Measurements from ENCODE around the gene IRF9. TPM values are rescaled to one million over a fixed set of nuclear protein-coding genes. Genes with fewer than 3 reads are reported as not detected.

Gene IRF9
- total RNA-seq, 1 experiment from 2014 or later: 18.5 TPM

Small RNA genes lying within 50 kb of the gene (small RNA-seq; reads per million reads assigned to genes)
- gene AL136295.4 (not detected), gene CHMP4A (not detected), gene IPO4 (not detected), gene IRF9 (not detected), gene MDP1 (not detected), gene RNA5SP383 (13.5 reads per million, percentile 90 among the genes with 10 or more reads in this experiment)

Other genes with a start within 250 kb of the IRF9 start
- gene DHRS4, start 207.5 kb upstream of the IRF9 start, total RNA-seq (2014; rRNA removed; shearing (Covaris generic)): 40.2 and 48.0 TPM in 2 replicates
- gene DHRS4L2, start 172.3 kb upstream of the IRF9 start, total RNA-seq (2014; rRNA removed; shearing (Covaris generic)): 20.4 and 23.5 TPM in 2 replicates
- gene CARMIL3, start 109.3 kb upstream of the IRF9 start, total RNA-seq (2014; rRNA removed; shearing (Covaris generic)): 0.34 and 0.41 TPM in 2 replicates
- not detected in 2 replicates for gene CPNE6, start 89.7 kb upstream of the IRF9 start, total RNA-seq (2014; rRNA removed; shearing (Covaris generic))
- gene PCK2, start 67.0 kb upstream of the IRF9 start, total RNA-seq (2014; rRNA removed; shearing (Covaris generic)): 50.4 and 54.3 TPM in 2 replicates
- gene DCAF11, start 46.5 kb upstream of the IRF9 start, total RNA-seq (2014; rRNA removed; shearing (Covaris generic)): 53.4 and 55.0 TPM in 2 replicates
- gene NRL, start 46.3 kb upstream of the IRF9 start, total RNA-seq (2014; rRNA removed; shearing (Covaris generic)): 0.94 and 2.0 TPM in 2 replicates
- 0.37 TPM in 1 of 2 replicates, not detected in the other for gene FITM1, start 30.6 kb upstream of the IRF9 start, total RNA-seq (2014; rRNA removed; shearing (Covaris generic))
- 156 and 194 TPM in 2 replicates for gene PSME1, start 25.1 kb upstream of the IRF9 start, total RNA-seq (2014; rRNA removed; shearing (Covaris generic))
- 23.3 and 33.3 TPM in 2 replicates for gene EMC9, start 19.7 kb upstream of the IRF9 start, total RNA-seq (2014; rRNA removed; shearing (Covaris generic))
- gene PSME2, start 14.7 kb upstream of the IRF9 start, total RNA-seq (2014; rRNA removed; shearing (Covaris generic)): 207 and 210 TPM in 2 replicates
- 66.8 and 79.3 TPM in 2 replicates for gene RNF31, start 13.8 kb upstream of the IRF9 start, total RNA-seq (2014; rRNA removed; shearing (Covaris generic))
- gene REC8, start 10.8 kb downstream of the IRF9 start, total RNA-seq (2014; rRNA removed; shearing (Covaris generic)): 1.2 and 3.3 TPM in 2 replicates
- 129 and 134 TPM in 2 replicates for gene IPO4, start 27.6 kb downstream of the IRF9 start, total RNA-seq (2014; rRNA removed; shearing (Covaris generic))
- 35.1 and 37.9 TPM in 2 replicates for gene TM9SF1, start 34.2 kb downstream of the IRF9 start, total RNA-seq (2014; rRNA removed; shearing (Covaris generic))
- not detected in 2 replicates for gene TSSK4, start 44.4 kb downstream of the IRF9 start, total RNA-seq (2014; rRNA removed; shearing (Covaris generic))
- gene CHMP4A, start 52.2 kb downstream of the IRF9 start, total RNA-seq (2014; rRNA removed; shearing (Covaris generic)): 40.5 and 45.6 TPM in 2 replicates
- 13.8 and 20.6 TPM in 2 replicates for gene MDP1, start 54.8 kb downstream of the IRF9 start, total RNA-seq (2014; rRNA removed; shearing (Covaris generic))
- 247 and 277 TPM in 2 replicates for gene NEDD8, start 71.1 kb downstream of the IRF9 start, total RNA-seq (2014; rRNA removed; shearing (Covaris generic))
- 57.2 and 66.8 TPM in 2 replicates for gene GMPR2, start 71.7 kb downstream of the IRF9 start, total RNA-seq (2014; rRNA removed; shearing (Covaris generic))
- gene TINF2, start 81.4 kb downstream of the IRF9 start, total RNA-seq (2014; rRNA removed; shearing (Covaris generic)): 27.6 and 27.8 TPM in 2 replicates
- gene TGM1, start 101.9 kb downstream of the IRF9 start, total RNA-seq (2014; rRNA removed; shearing (Covaris generic)): 0.49 and 1.1 TPM in 2 replicates
- gene RABGGTA, start 110.3 kb downstream of the IRF9 start, total RNA-seq (2014; rRNA removed; shearing (Covaris generic)): 30.0 and 35.3 TPM in 2 replicates
- gene DHRS1, start 138.5 kb downstream of the IRF9 start, total RNA-seq (2014; rRNA removed; shearing (Covaris generic)): 7.5 and 8.2 TPM in 2 replicates
- gene NOP9, start 138.6 kb downstream of the IRF9 start, total RNA-seq (2014; rRNA removed; shearing (Covaris generic)): 14.6 and 22.7 TPM in 2 replicates
- gene CIDEB, start 146.7 kb downstream of the IRF9 start, total RNA-seq (2014; rRNA removed; shearing (Covaris generic)): not detected in 2 replicates
- 11.0 and 14.6 TPM in 2 replicates for gene LTB4R2, start 148.9 kb downstream of the IRF9 start, total RNA-seq (2014; rRNA removed; shearing (Covaris generic))
- gene LTB4R, start 150.2 kb downstream of the IRF9 start, total RNA-seq (2014; rRNA removed; shearing (Covaris generic)): 10.5 and 15.5 TPM in 2 replicates
- gene ADCY4, start 173.8 kb downstream of the IRF9 start, total RNA-seq (2014; rRNA removed; shearing (Covaris generic)): not detected in 2 replicates
- gene RIPK3, start 178.7 kb downstream of the IRF9 start, total RNA-seq (2014; rRNA removed; shearing (Covaris generic)): not detected in 2 replicates
- 8.6 and 12.2 TPM in 2 replicates for gene NFATC4, start 206.9 kb downstream of the IRF9 start, total RNA-seq (2014; rRNA removed; shearing (Covaris generic))
- 0.23 and 0.37 TPM in 2 replicates for gene NYNRIN, start 237.7 kb downstream of the IRF9 start, total RNA-seq (2014; rRNA removed; shearing (Covaris generic))